Endothelial cell of umbilical vein (primary cell): Measurements from ENCODE around the gene CNBD2. TPM values are rescaled to one million over a fixed set of nuclear protein-coding genes. Genes with fewer than 3 reads are reported as not detected.

Experiments
- BruUV-seq: library from RNA; stranded (reverse); fragments of 400-500 nt; replicated peaks from 2 replicates; lab custom pipeline; 2021; lab: Mats Ljungman, UMichigan
- CTCF ChIA-PET: fragments of 300-600, 350-600 bp; sonication (Branson Sonifier 250); formaldehyde crosslinking; loops from one replicate; lab custom pipeline; 2021; ENCODE audit warnings: antibody characterized with exemption, inconsistent platforms; lab: Charles Lee
- POLR2A ChIA-PET: fragments of 300-600, 350-600 bp; sonication (Branson Sonifier 250); formaldehyde crosslinking; loops from one replicate; lab custom pipeline; 2021; ENCODE audit warnings: antibody characterized with exemption, inconsistent platforms; lab: Charles Lee
- DNase-seq: peaks from one replicate; pipeline ENCODE4 v3.0.0-alpha.2; 2011; ENCODE audit warnings: low read depth, low spot score
- FAIRE-seq: peaks from 2 replicates; lab custom pipeline; 2011; peaks lifted over from hg19 to GRCh38; lab: Jason Lieb, UNC
- H2AFZ ChIP-seq: 2 replicates; pipeline ENCODE4 v1.6.0; 2012; ENCODE audit warnings: low read depth, low read length, control low read depth, inconsistent platforms
- H3K27ac ChIP-seq: 2 replicates; pipeline ENCODE4 v1.5.1; 2011; ENCODE audit warnings: low read depth, mild to moderate bottlenecking, control low read depth, low read length, moderate library complexity; ENCODE audit not compliant: insufficient read depth
- H3K27me3 ChIP-seq, 2 experiments: 2 replicates each; pipeline versions ENCODE4 v1.6.0 to v1.6.1; 2011; ENCODE audit warnings: low read length in 2 of 2, mixed read lengths in 1 of 2; ENCODE audit not compliant: control insufficient read depth in 2 of 2, insufficient read depth in 2 of 2
- H3K36me3 ChIP-seq, 2 experiments: 2 replicates in 1 of 2; 3 replicates in 1 of 2; pipeline ENCODE4 v1.5.1; 2011; ENCODE audit warnings: low read length in 2 of 2, mild to moderate bottlenecking in 1 of 2, moderate library complexity in 1 of 2; ENCODE audit not compliant: control insufficient read depth in 2 of 2, insufficient read depth in 2 of 2; ENCODE audit errors: extremely low read depth in 1 of 2
- H3K4me1 ChIP-seq: 3 replicates; pipeline ENCODE4 v1.5.1; 2011; ENCODE audit warnings: mild to moderate bottlenecking, low read length; ENCODE audit not compliant: control insufficient read depth, insufficient read depth; ENCODE audit errors: extremely low read depth
- H3K4me2 ChIP-seq: 2 replicates; pipeline ENCODE4 v1.6.1; 2011; ENCODE audit warnings: low read length, control low read depth, mixed read lengths; ENCODE audit not compliant: insufficient read depth
- H3K4me3 ChIP-seq, 3 experiments: fragments of 200-600 bp in 1 of 3; sonication (generic), shearing (Covaris generic) in 1 of 3; replicated peaks in 1 of 3; 2 replicates each; pipeline ENCODE4 v1.5.1; 2011 to 2016; ENCODE audit warnings: control low read depth in 3 of 3, low read length in 3 of 3, mild to moderate bottlenecking in 2 of 3, inconsistent platforms in 1 of 3, low read depth in 1 of 3, moderate library complexity in 1 of 3; ENCODE audit not compliant: insufficient read depth in 1 of 3
- H3K79me2 ChIP-seq: 2 replicates; pipeline ENCODE4 v1.6.0; 2012; ENCODE audit warnings: low read length, inconsistent platforms; ENCODE audit not compliant: control insufficient read depth, insufficient read depth
- H3K9ac ChIP-seq: replicated peaks from 2 replicates; pipeline ENCODE3; 2011; ENCODE audit warnings: low read length, control low read depth; ENCODE audit not compliant: insufficient read depth; ENCODE audit errors: extremely low read depth
- H3K9me1 ChIP-seq: replicated peaks from 3 replicates; pipeline ENCODE4 v1.6.0; 2011; ENCODE audit warnings: mild to moderate bottlenecking, low read length; ENCODE audit not compliant: control insufficient read depth, insufficient read depth; ENCODE audit errors: extremely low read depth
- H3K9me3 ChIP-seq: replicated peaks from 2 replicates; pipeline ENCODE4 v1.5.1; 2012; ENCODE audit warnings: low read length, inconsistent platforms; ENCODE audit not compliant: control insufficient read depth, insufficient read depth
- H4K20me1 ChIP-seq: replicated peaks from 2 replicates; pipeline ENCODE3; 2011; ENCODE audit warnings: mild to moderate bottlenecking, low read length; ENCODE audit not compliant: control insufficient read depth, insufficient read depth; ENCODE audit errors: extremely low read depth
- GATA2 ChIP-seq: IDR thresholded peaks from 2 replicates; pipeline ENCODE4 v1.7.0; 2011; ENCODE audit warnings: low read depth, mild to moderate bottlenecking, moderate library complexity, mixed read lengths, low read length; ENCODE audit not compliant: insufficient read length, insufficient read depth
- JUN ChIP-seq: IDR thresholded peaks from 2 replicates; pipeline ENCODE4 v1.6.1; 2011; ENCODE audit warnings: borderline replicate concordance, low read depth; ENCODE audit not compliant: insufficient read length, insufficient read depth
- POLR2A ChIP-seq: IDR thresholded peaks from 2 replicates; pipeline ENCODE4 v1.6.1; 2012; ENCODE audit warnings: low read depth, mild to moderate bottlenecking, control low read depth, low read length
- dilution Hi-C: fragments of 300-500 bp; cut with MboI; formaldehyde crosslinking; loops from one replicate; pipeline ENCODE4 v1.15.0; 2019; ENCODE audit warnings: low sequenced_read_pairs; ENCODE audit not compliant: extremely low pct_ligation_motif_present
- intact Hi-C: fragments of 100-400 bp; cut with micrococcal nuclease; formaldehyde crosslinking; loops from one replicate; pipeline ENCODE4 v1.10.0; 2022
- polyA plus RNA-seq, 4 experiments: library from polyadenylated mRNA; depleted of rRNA in 3 of 4; stranded (reverse) in 3 of 4; unstranded in 1 of 4; fragments of >200 nt; gene quantifications; 2 replicates each; pipeline versions ENCODE4 v1.2.1 to v1.2.3, GENCODE V29; 2011 to 2012; ENCODE audit warnings: missing spikeins in 1 of 4
- total RNA-seq: library from RNA; stranded (reverse); gene quantifications from 2 replicates; pipeline ENCODE4 v1.2.3, GENCODE V29; 2021
- TF ChIP-seq, protein P1 (sequence below): IDR thresholded peaks from 2 replicates; pipeline ENCODE4 v1.6.1; 2011; ENCODE audit not compliant: insufficient read depth, insufficient read length

The CNBD2 gene
- total and polyA plus RNA-seq, 2 donors (not counting 3 experiments of a cell fraction or from before 2014, with no cell fraction given) = 4.9 to 7.5 TPM

GRCh38 chr20:36004045-36004444 is 35.7 kb downstream of the CNBD2 start:
- POLR2A ChIA-PET = no interaction called here
- Histone ChIP-seq H3K9ac (no peak overlapping the region), H3K4me2 (no peak overlapping the region), H3K9me1 (no peaks in the 10 kb centered on the region), H3K4me3 (no peak overlapping the region), H3K4me1 (no peaks in the 10 kb centered on the region), H2AFZ (no peak overlapping the region), H3K79me2 (no peaks in the 10 kb centered on the region), H3K27ac (no peak overlapping the region), H3K36me3 (no peaks in the 10 kb centered on the region), H3K9me3 (no peaks in the 10 kb centered on the region), H3K27me3 (no peaks in the 10 kb centered on the region), H4K20me1 (no peaks in the 10 kb centered on the region)
- DNase-seq (no peak), FAIRE-seq (no peak)
- CTCF ChIA-PET = interaction anchor here (1.2 to 2.7 kb wide), 4 partner anchors 10 to 199 kb away, joined by 4 to 23 read pairs (median 8); no protein-coding TSS in a partner anchor
- intact Hi-C loops (no loop called here), dilution Hi-C loops (no loop called here)
- BruUV-seq = no TSS peak
- no peak for TF ChIP-seq GATA2
- no peak for TF ChIP-seq JUN
- TF ChIP-seq, protein P1, sequence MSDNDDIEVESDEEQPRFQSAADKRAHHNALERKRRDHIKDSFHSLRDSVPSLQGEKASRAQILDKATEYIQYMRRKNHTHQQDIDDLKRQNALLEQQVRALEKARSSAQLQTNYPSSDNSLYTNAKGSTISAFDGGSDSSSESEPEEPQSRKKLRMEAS = no peak
- TF ChIP-seq POLR2A = no peak

- Histone ChIP-seq H3K27me3 (no peaks in the 10 kb centered on the region), H3K4me2 (no peak overlapping the region), H3K9me1 (no peaks in the 10 kb centered on the region), H3K79me2 (no peaks in the 10 kb centered on the region), H4K20me1 (no peaks in the 10 kb centered on the region), H3K4me3 (no peak overlapping the region), H3K4me1 (no peaks in the 10 kb centered on the region), H2AFZ (no peak overlapping the region), H3K9ac (no peak overlapping the region), H3K27ac (no peak overlapping the region), H3K36me3 (no peaks in the 10 kb centered on the region), H3K9me3 (no peaks in the 10 kb centered on the region)
- ChIA-PET POLR2A (no interaction called here), CTCF (interaction anchor here (1.0 to 5.0 kb wide), 9 partner anchors 9 to 148 kb away, joined by 3 to 23 read pairs (median 5); no protein-coding TSS in a partner anchor)
- dilution Hi-C loops = no loop called here
- FAIRE-seq (no peak), DNase-seq (no peak)
- no peak for TF ChIP-seq GATA2
- TF ChIP-seq, protein P1 = no peak
- BruUV-seq = no TSS peak
- intact Hi-C loops = no loop called here
Measured at GRCh38 chr20:36008461-36009035, 40.2 kb downstream of the CNBD2 start.
